GM12878 (cell line): ENCODE results near the gene RPL21. TPM values are rescaled to one million over a fixed set of nuclear protein-coding genes. Genes with fewer than 3 reads are reported as not detected.
A peak's percentile ranks its signal among the peaks of the same experiment; 100 is the strongest.

Source experiments
- ATAC-seq: fragments of 200-7000 bp; cut with Tn5 transposase; 3 replicates; pipeline ENCODE4 v1.9.1; 2020; ENCODE audit warnings: mild to moderate bottlenecking, moderate library complexity
- Bru-seq: library from RNA; stranded (reverse); fragments of 400-500 nt; gene quantifications from one replicate; lab custom pipeline; 2021; lab: Mats Ljungman, UMichigan
- BruChase-seq, 2 experiments: library from RNA; stranded (reverse); fragments of 400-500 nt; gene quantifications; one replicate each; lab custom pipeline; 2021; lab: Mats Ljungman, UMichigan
- BruUV-seq: library from RNA; stranded (reverse); fragments of 400-500 nt; replicated peaks from 2 replicates; lab custom pipeline; 2021; lab: Mats Ljungman, UMichigan
- CTCF ChIA-PET: fragments of 300-600 bp; sonication (Branson Sonifier 250); formaldehyde crosslinking; extraction: SDS; loops from one replicate; lab custom pipeline; 2021; ENCODE audit warnings: inconsistent platforms; lab: Yijun Ruan, JAX
- POLR2A ChIA-PET: fragments of 350-600 bp; formaldehyde crosslinking; extraction: SDS; loops from one replicate; lab custom pipeline; 2021; ENCODE audit warnings: inconsistent platforms; lab: Charles Lee
- RAD21 ChIA-PET: fragments of 300-600 bp; sonication (Branson Sonifier 250); formaldehyde crosslinking; loops from one replicate; lab custom pipeline; 2023; ENCODE audit warnings: antibody characterized with exemption; ENCODE audit not compliant: unreplicated experiment; lab: Charles Lee
- SMC1A ChIA-PET: fragments of 300-600 bp; sonication (Branson Sonifier 250); formaldehyde crosslinking; loops from one replicate; lab custom pipeline; 2023; ENCODE audit not compliant: unreplicated experiment, uncharacterized antibody; lab: Charles Lee
- DNase-seq: peaks from one replicate; pipeline ENCODE4 v3.0.0-alpha.2; 2011; ENCODE audit warnings: low read depth, low spot score
- FAIRE-seq: peaks from 3 replicates; lab custom pipeline; 2011; peaks lifted over from hg19 to GRCh38; lab: Jason Lieb, UNC
- H2AFZ ChIP-seq: 2 replicates; pipeline ENCODE4 v1.6.0; 2011; ENCODE audit warnings: low read depth, low read length, control low read depth; ENCODE audit not compliant: control insufficient read depth
- H3K27ac ChIP-seq: 2 replicates; pipeline ENCODE4 v1.5.1; 2011; ENCODE audit warnings: control low read depth; ENCODE audit not compliant: control insufficient read depth, insufficient read depth
- H3K27me3 ChIP-seq, 2 experiments: replicated peaks in 1 of 2; 2 replicates each; pipeline versions ENCODE4 v1.6.0 to v1.6.1; 2011; ENCODE audit warnings: low read length in 1 of 2; ENCODE audit not compliant: control insufficient read depth in 2 of 2, insufficient read depth in 2 of 2
- H3K36me3 ChIP-seq, 2 experiments: 2 replicates each; pipeline ENCODE4 v1.5.1; 2011; ENCODE audit warnings: low read length in 1 of 2; ENCODE audit not compliant: control insufficient read depth in 2 of 2, insufficient read depth in 2 of 2
- H3K4me1 ChIP-seq: 2 replicates; pipeline ENCODE4 v1.6.1; 2011; ENCODE audit warnings: mild to moderate bottlenecking, low read length, moderate library complexity, mixed read lengths; ENCODE audit not compliant: control insufficient read depth, insufficient read depth
- H3K4me2 ChIP-seq: 2 replicates; pipeline ENCODE4 v1.6.0; 2011; ENCODE audit warnings: control low read depth; ENCODE audit not compliant: control insufficient read depth, insufficient read depth
- H3K4me3 ChIP-seq: fragments of 200-600 bp; sonication (generic); 2 replicates; pipeline ENCODE4 v1.5.1; 2016
- H3K79me2 ChIP-seq: 2 replicates; pipeline ENCODE4 v1.6.0; 2011; ENCODE audit warnings: low read length; ENCODE audit not compliant: control insufficient read depth, insufficient read depth
- H3K9ac ChIP-seq: 2 replicates; pipeline ENCODE4 v1.8.0; 2011; ENCODE audit warnings: low read length, control low read depth, mixed read lengths; ENCODE audit not compliant: control insufficient read depth, insufficient read depth
- H3K9me3 ChIP-seq: replicated peaks from 3 replicates; pipeline ENCODE4 v1.5.1; 2011; ENCODE audit warnings: mild to moderate bottlenecking, low read length; ENCODE audit not compliant: control insufficient read depth, insufficient read depth
- H4K20me1 ChIP-seq: 2 replicates; pipeline ENCODE4 v1.6.0; 2011; ENCODE audit not compliant: control insufficient read depth, insufficient read depth
- BRCA1 ChIP-seq: IDR thresholded peaks from 2 replicates; pipeline ENCODE4 v1.6.1; 2011; ENCODE audit warnings: low read depth, low read length, improper control_type of control experiment
- FOXK2 ChIP-seq: fragments of 450-650 bp; IDR thresholded peaks from 2 replicates; pipeline ENCODE4 v1.6.1; 2017; ENCODE audit warnings: mild to moderate bottlenecking, moderate library complexity
- IRF3 ChIP-seq: fragments of 450-650 bp; IDR thresholded peaks from 2 replicates; pipeline ENCODE4 v1.6.1; 2014; ENCODE audit warnings: mild to moderate bottlenecking
- MYB ChIP-seq: fragments of 150-350 bp; IDR thresholded peaks from 2 replicates; pipeline ENCODE4 v1.6.1; 2014; ENCODE audit warnings: mild to moderate bottlenecking, low read depth, low read length, borderline replicate concordance
- POLR2AphosphoS2 ChIP-seq: IDR thresholded peaks from 2 replicates; pipeline ENCODE4 v1.6.1; 2011; ENCODE audit warnings: low read depth, mild to moderate bottlenecking, low read length, improper control_type of control experiment, moderate library complexity
- RB1 ChIP-seq: fragments of 450-650 bp; formaldehyde crosslinking; IDR thresholded peaks from 2 replicates; pipeline ENCODE4 v1.6.1; 2017; ENCODE audit warnings: mild to moderate bottlenecking, borderline replicate concordance
- RELA ChIP-seq: fragments of 450-650 bp; IDR thresholded peaks from 2 replicates; pipeline ENCODE4 v1.8.0; 2014; ENCODE audit warnings: borderline replicate concordance; ENCODE audit not compliant: partially characterized antibody
- ZBTB4 ChIP-seq: fragments of 450-650 bp; formaldehyde crosslinking; IDR thresholded peaks from 2 replicates; pipeline ENCODE4 v1.4.0; 2022; ENCODE audit warnings: mild to moderate bottlenecking, moderate library complexity
- ZNF274 ChIP-seq: IDR thresholded peaks from one replicate; pipeline ENCODE4 v1.8.0; 2011; ENCODE audit not compliant: insufficient read length, insufficient read depth
- WGBS: methylation state at CpG from one replicate; pipeline ENCODE4 v1.1.6; 2016; ENCODE audit warnings: low lambda C conversion rate; ENCODE audit not compliant: insufficient replicate concordance, insufficient coverage; ENCODE audit errors: missing lambda C conversion rate; 5-methylcytosine and 5-hydroxymethylcytosine counted together
- in situ Hi-C: fragments of 300-500 bp; cut with MboI; formaldehyde crosslinking; loops from 9 replicates; pipeline ENCODE4 v1.14.3; 2018; ENCODE audit warnings: mixed read lengths
- intact Hi-C: fragments of 100-400 bp; cut with micrococcal nuclease; formaldehyde crosslinking; loops from one replicate; pipeline ENCODE4 v1.14.2; 2022; ENCODE audit not compliant: unreplicated experiment
- long read RNA-seq, 2 experiments: library from polyadenylated mRNA; unstranded; transcript quantifications; one replicate each; pipeline ENCODE4 v2.0.0, GENCODE V29; 2019 to 2020
- polyA minus RNA-seq, 3 experiments: library from RNA; depleted of rRNA, polyadenylated mRNA; stranded (reverse); fragments of >200 nt; gene quantifications; 2 replicates each; pipeline ENCODE4 v1.2.3, GENCODE V29; 2011
- polyA plus RNA-seq, 11 experiments: library from polyadenylated mRNA; depleted of rRNA in 4 of 11; unstranded in 6 of 11; stranded (reverse) in 5 of 11; fragments of >200 nt; fragmentation: Nextera tagmentation in 4 of 11; fragmentation: Illumina TruSeq in 1 of 11; extraction: Ambion mirVana in 4 of 11; extraction: Trizol in 1 of 11; gene quantifications; 1 replicate in 1 of 11; 2 replicates in 10 of 11; pipeline versions ENCODE4 v1.2.1 to v1.2.3, GENCODE V29; 2011 to 2016; ENCODE audit warnings: inconsistent platforms in 2 of 11, missing spikeins in 2 of 11, low read depth in 1 of 11
- total RNA-seq, 4 experiments: library from RNA; depleted of rRNA in 3 of 4; stranded (reverse); fragments of >200 nt in 3 of 4; fragmentation: Illumina TruSeq in 1 of 4; extraction: Trizol in 1 of 4; gene quantifications; 2 replicates each; pipeline versions ENCODE4 v1.2.1 to v1.2.3, GENCODE V29; 2013 to 2021

RPL21 gene
- 162 and 182 TPM in 2 replicates for total RNA-seq (2013; cell fraction: nucleolus; rRNA removed)
- total RNA-seq (2014; rRNA removed) (1,153 and 1,203 TPM in 2 replicates), total RNA-seq (2014; rRNA removed; fragmentation: Illumina TruSeq; extraction: Trizol) (3,751 and 3,758 TPM in 2 replicates), total RNA-seq (2021) (1,747 and 1,749 TPM in 2 replicates), polyA plus RNA-seq (2011; rRNA removed) (1,565 and 1,921 TPM in 2 replicates), polyA plus RNA-seq (2014; fragmentation: Illumina TruSeq; extraction: Trizol) (3,148 and 4,027 TPM in 2 replicates), polyA plus RNA-seq (2014; fragmentation: Nextera tagmentation; extraction: Ambion mirVana) (1,000 to 10,000 TPM; 8,593 to 9,760 TPM), polyA plus RNA-seq (2014; rRNA removed) (1,319 and 1,648 TPM in 2 replicates), polyA plus RNA-seq (2016; fragmentation: Nextera tagmentation; extraction: Ambion mirVana) (100 to 1,000 TPM; 817 to 826 TPM), polyA minus RNA-seq (2011; rRNA and poly(A)+ RNA removed) (150 and 230 TPM in 2 replicates), Bru-seq, nascent RNA (percentile 100 among the genes with signal in this experiment), BruChase-seq, experiment 1, labeled RNA remaining after a 6-hour chase (percentile 99 among the genes with signal in this experiment), BruChase-seq, experiment 2, labeled RNA remaining after a 2-hour chase (percentile 99 among the genes with signal in this experiment)
- 2,030 TPM for polyA plus RNA-seq (2011; ENCODE audit: low read depth)
- polyA plus RNA-seq (2011; cell fraction: cytosol; rRNA removed) = 809 and 915 TPM in 2 replicates
- 342 and 414 TPM in 2 replicates for polyA plus RNA-seq (2011; cell fraction: nucleus; rRNA removed)
- polyA plus RNA-seq (2012) = 2,808 and 3,410 TPM in 2 replicates
- 186 and 240 TPM in 2 replicates for polyA minus RNA-seq (2011; cell fraction: cytosol; rRNA and poly(A)+ RNA removed)
- 110 and 148 TPM in 2 replicates for polyA minus RNA-seq (2011; cell fraction: nucleus; rRNA and poly(A)+ RNA removed)
- long read RNA-seq, experiment 1, transcript RPL21-202 (6 exons, 815 nt) = major isoform, 56 of 89 reads
- long read RNA-seq, experiment 1, transcript RPL21-201 (6 exons, 616 nt) = minor isoform, 9 of 89 reads
- long read RNA-seq, experiment 1, partial matches to known transcripts = 14 of 89 reads
- long read RNA-seq, experiment 1, other reads (novel, unspliced or antisense) = 3 of 89 reads
- long read RNA-seq, experiment 2, transcript RPL21-201 (6 exons, 616 nt) = minor isoform, 11 of 113 reads
- long read RNA-seq, experiment 2, transcript RPL21-202 (6 exons, 815 nt) = major isoform, 52 of 113 reads
- long read RNA-seq, experiment 2, partial matches to known transcripts = 32 of 113 reads
- long read RNA-seq, experiment 2, other reads (novel, unspliced or antisense) = 14 of 113 reads

- CTCF ChIA-PET = no interaction called here
- Histone ChIP-seq H3K27me3 (no peaks in the 10 kb centered on the region), H3K4me3 (peak within 1 kb of the TSS; percentile 94), H3K4me2 (peak within 1 kb of the TSS; percentile 76), H3K9me3 (no peaks in the 10 kb centered on the region), H4K20me1 (no peaks in the 10 kb centered on the region), H3K27ac (peak within 1 kb of the TSS; percentile 89), H3K79me2 (peaks cover 69% of the 10 kb centered on the region), H3K4me1 (no peaks in the 10 kb centered on the region), H3K9ac (peak within 1 kb of the TSS; percentile 95), H3K36me3 (peaks cover 0 to 9% of the 10 kb centered on the region in 2 experiments; a peak in 3 of 4 replicates), H2AFZ (peak within 1 kb of the TSS; percentile 97)
- peak; percentile 90 for FAIRE-seq
- in situ Hi-C loops = loop anchor here (5.0 kb wide), 1 partner anchor 79 kb away; the partner anchor contains the start of gene USP12
- POLR2A ChIA-PET = interaction anchor here (1.1 kb wide), 1 partner anchor 76 kb away, joined by 3 read pairs; no protein-coding TSS in a partner anchor
- BruUV-seq = TSS peak; percentile 73
- intact Hi-C loops = loop anchor here (1.0 to 5.0 kb wide), 5 partner anchors 59 to 371 kb away; partner anchors contain the start of genes LNX2, MTIF3 and POLR1D
- RAD21 ChIA-PET = interaction anchor here (0.8 to 1.1 kb wide), 2 partner anchors 73 to 266 kb away, joined by 3 read pairs; no protein-coding TSS in a partner anchor
- peak; percentile 86 for DNase-seq
- SMC1A ChIA-PET = no interaction called here
- WGBS = 1% methylated on average over 69 of the region's 69 CpGs
- ATAC-seq = peak; percentile 90
- TF ChIP-seq ZNF274 = no peak
- peak; percentile 92 for TF ChIP-seq POLR2AphosphoS2
- TF ChIP-seq BRCA1 = no peak
- TF ChIP-seq FOXK2 = peak; percentile 66
- TF ChIP-seq RB1 = peak; percentile 97
- 0 out of 2 replicates have a peak, but pooled peaks have one; percentile 16 for TF ChIP-seq IRF3
- TF ChIP-seq ZBTB4 (CRISPR knock-in tag) = no peak
- peak; percentile 99 for TF ChIP-seq MYB
- peak; percentile 88 for TF ChIP-seq RELA
These were observed at the start of gene RPL21 for GRCh38 chr13:27251166-27252091. TSS of gene RPL21 (plus strand) at chr13:27251558. CDS start at chr13:27253777, 2,219 bp downstream.
